WTC11 (cell line): ENCODE results near the gene METTL5. TPM values are rescaled to one million over a fixed set of nuclear protein-coding genes. Genes with fewer than 3 reads are reported as not detected.

Experiments used
- ATAC-seq: fragments of 200-7000 bp; cut with Tn5 transposase; 2 replicates; pipeline ENCODE4 v1.10.0; 2021; ENCODE audit warnings: mild to moderate bottlenecking, moderate library complexity
- CTCF ChIA-PET: fragments of 300-600 bp; sonication (Branson Sonifier 250); formaldehyde crosslinking; loops from one replicate; lab custom pipeline; 2021; ENCODE audit warnings: antibody characterized with exemption; lab: Charles Lee
- POLR2A ChIA-PET: fragments of 350-600 bp; sonication (Branson Sonifier 250); formaldehyde crosslinking; loops from one replicate; lab custom pipeline; 2021; ENCODE audit warnings: antibody characterized with exemption; lab: Charles Lee
- DNase-seq: peaks from one replicate; pipeline ENCODE4 v3.0.0; 2021; ENCODE audit warnings: low spot score
- H3K27ac Mint-ChIP-seq: 2 replicates; pipeline ENCODE4 v1.8.0; 2021; ENCODE audit warnings: mixed read lengths
- H3K27me3 Mint-ChIP-seq: 2 replicates; pipeline ENCODE4 v1.8.0; 2021; ENCODE audit warnings: low read depth, mild to moderate bottlenecking, moderate library complexity, mixed read lengths
- H3K36me3 Mint-ChIP-seq: 2 replicates; pipeline ENCODE4 v1.8.0; 2021; ENCODE audit warnings: mixed read lengths
- H3K4me1 Mint-ChIP-seq: 2 replicates; pipeline ENCODE4 v1.8.0; 2022; ENCODE audit warnings: mixed read lengths
- H3K4me3 Mint-ChIP-seq: 2 replicates; pipeline ENCODE4 v1.8.0; 2021; ENCODE audit warnings: mild to moderate bottlenecking, moderate library complexity, mixed read lengths
- H3K9me3 Mint-ChIP-seq: 2 replicates; pipeline ENCODE4 v1.8.0; 2021; ENCODE audit warnings: mixed read lengths
- ATF1 ChIP-seq: sonication (generic); formaldehyde crosslinking; IDR thresholded peaks from 2 replicates; pipeline ENCODE4 v1.8.1; 2023; ENCODE audit warnings: mild to moderate bottlenecking, moderate library complexity, missing genetic modification reagents
- ATF3 ChIP-seq: sonication (generic); formaldehyde crosslinking; conservative IDR thresholded peaks from 2 replicates; pipeline ENCODE4 v1.8.1; 2022; ENCODE audit warnings: mild to moderate bottlenecking, missing genetic modification reagents
- CREB1 ChIP-seq: sonication (generic); formaldehyde crosslinking; IDR thresholded peaks from 2 replicates; pipeline ENCODE4 v1.8.0; 2023; ENCODE audit warnings: mild to moderate bottlenecking, missing genetic modification reagents
- CREM ChIP-seq: sonication (generic); formaldehyde crosslinking; IDR thresholded peaks from 2 replicates; pipeline ENCODE4 v1.8.1; 2022; ENCODE audit warnings: mild to moderate bottlenecking, missing genetic modification reagents, moderate library complexity
- ELF4 ChIP-seq: sonication (generic); formaldehyde crosslinking; IDR thresholded peaks from 2 replicates; pipeline ENCODE4 v1.8.1; 2022; ENCODE audit warnings: low read depth, mild to moderate bottlenecking, moderate library complexity, missing genetic modification reagents
- EMX1 ChIP-seq: fragments of 250-450 bp; sonication (Bioruptor Pico); IDR thresholded peaks from 2 replicates; pipeline ENCODE4 v1.8.0; 2021; ENCODE audit warnings: mild to moderate bottlenecking
- ESRRA ChIP-seq: sonication (generic); formaldehyde crosslinking; IDR thresholded peaks from 2 replicates; pipeline ENCODE4 v1.8.1; 2022; ENCODE audit warnings: mild to moderate bottlenecking, missing genetic modification reagents, borderline replicate concordance
- ETV6 ChIP-seq: sonication (generic); formaldehyde crosslinking; IDR thresholded peaks from 2 replicates; pipeline ENCODE4 v1.8.1; 2022; ENCODE audit warnings: mild to moderate bottlenecking, missing genetic modification reagents
- GTF2I ChIP-seq: fragments of 250-450 bp; sonication (Bioruptor Pico); conservative IDR thresholded peaks from 2 replicates; pipeline ENCODE4 v1.4.0; 2021; ENCODE audit warnings: mild to moderate bottlenecking
- HMGA2 ChIP-seq: fragments of 250-450 bp; sonication (Bioruptor Pico); IDR thresholded peaks from 2 replicates; pipeline ENCODE4 v1.4.0; 2021; ENCODE audit warnings: mild to moderate bottlenecking, moderate library complexity
- MAX ChIP-seq: sonication (generic); formaldehyde crosslinking; IDR thresholded peaks from 2 replicates; pipeline ENCODE4 v1.8.0; 2022; ENCODE audit warnings: mild to moderate bottlenecking, missing genetic modification reagents
- PRRX2 ChIP-seq: fragments of 250-450 bp; sonication (Bioruptor Pico); IDR thresholded peaks from 2 replicates; pipeline ENCODE4 v1.8.0; 2021; ENCODE audit warnings: mild to moderate bottlenecking
- RORB ChIP-seq: fragments of 250-450 bp; sonication (Bioruptor Pico); IDR thresholded peaks from 2 replicates; pipeline ENCODE4 v1.9.0; 2021; ENCODE audit warnings: mild to moderate bottlenecking
- SOX15 ChIP-seq: fragments of 250-450 bp; sonication (Bioruptor Pico); IDR thresholded peaks from 2 replicates; pipeline ENCODE4 v1.9.0; 2021; ENCODE audit warnings: mild to moderate bottlenecking
- USF1 ChIP-seq: sonication (generic); formaldehyde crosslinking; IDR thresholded peaks from 2 replicates; pipeline ENCODE4 v1.8.0; 2022; ENCODE audit warnings: mild to moderate bottlenecking, missing genetic modification reagents
- ZNF138 ChIP-seq: sonication (generic); formaldehyde crosslinking; conservative IDR thresholded peaks from 2 replicates; pipeline ENCODE4 v1.8.1; 2022; ENCODE audit warnings: mild to moderate bottlenecking, moderate library complexity, missing genetic modification reagents
- ZNF317 ChIP-seq: sonication (generic); formaldehyde crosslinking; IDR thresholded peaks from 2 replicates; pipeline ENCODE4 v1.8.1; 2023; ENCODE audit warnings: low read depth, mild to moderate bottlenecking, moderate library complexity, missing genetic modification reagents, borderline replicate concordance
- ZNF396 ChIP-seq: fragments of 250-450 bp; sonication (Bioruptor Pico); IDR thresholded peaks from 2 replicates; pipeline ENCODE4 v1.8.0; 2021; ENCODE audit warnings: mild to moderate bottlenecking, moderate library complexity, borderline replicate concordance
- ZNF512 ChIP-seq: sonication (generic); formaldehyde crosslinking; IDR thresholded peaks from 2 replicates; pipeline ENCODE4 v1.8.1; 2022; ENCODE audit warnings: missing genetic modification reagents, borderline replicate concordance
- ZNF532 ChIP-seq: fragments of 250-450 bp; sonication (Bioruptor Pico); IDR thresholded peaks from 2 replicates; pipeline ENCODE4 v1.9.0; 2021; ENCODE audit warnings: mild to moderate bottlenecking, borderline replicate concordance
- total RNA-seq: library from RNA; stranded (reverse); gene quantifications from 3 replicates; pipeline ENCODE4 v1.2.3, GENCODE V29; 2021
- TF ChIP-seq, protein P1 (sequence below): fragments of 250-450 bp; sonication (Bioruptor Pico); IDR thresholded peaks from 2 replicates; pipeline ENCODE4 v1.9.0; 2021; ENCODE audit warnings: mild to moderate bottlenecking
- TF ChIP-seq, protein P2 (sequence below): sonication (generic); formaldehyde crosslinking; IDR thresholded peaks from 2 replicates; pipeline ENCODE4 v1.8.1; 2022; ENCODE audit warnings: mild to moderate bottlenecking, missing genetic modification reagents, moderate library complexity, borderline replicate concordance
- TF ChIP-seq, protein P3 (sequence below): sonication (generic); formaldehyde crosslinking; IDR thresholded peaks from 2 replicates; pipeline ENCODE4 v1.8.0; 2023; ENCODE audit warnings: mild to moderate bottlenecking, missing genetic modification reagents

METTL5 gene
- total RNA-seq, 1 experiment from 2014 or later: 90.9 TPM

DNA sequence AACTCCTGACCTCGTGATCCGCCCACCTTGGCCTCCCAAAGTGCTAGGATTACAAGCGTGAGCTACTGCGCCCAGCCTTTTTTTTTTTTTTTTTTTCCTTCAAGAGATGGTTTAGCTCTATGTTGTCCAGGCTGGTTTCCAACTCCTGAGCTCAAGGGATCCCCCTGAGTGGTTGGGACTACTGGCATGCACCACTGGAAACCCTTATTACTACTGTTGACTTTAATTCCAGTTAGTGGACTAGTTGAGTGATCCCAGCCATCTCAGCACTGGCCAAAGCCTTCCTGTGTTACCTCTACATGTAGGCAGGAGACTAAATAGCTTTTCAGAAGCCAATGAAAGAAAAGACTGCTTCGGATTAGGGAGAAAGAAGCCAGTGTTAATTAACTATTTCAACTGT, 34.1 kb downstream of the METTL5 start (continued):
- no peak for TF ChIP-seq ZNF532
- TF ChIP-seq USF1 (CRISPR knock-in tag): no peak
- no peak for TF ChIP-seq SOX15
- TF ChIP-seq RORB (CRISPR knock-in tag): no peak
- no peak for TF ChIP-seq HMGA2 (CRISPR knock-in tag)
- TF ChIP-seq ESRRA (CRISPR knock-in tag): no peak
- no peak for TF ChIP-seq MAX (CRISPR knock-in tag)
- TF ChIP-seq ATF1: no peak
- no peak for TF ChIP-seq ELF4 (CRISPR knock-in tag)
- TF ChIP-seq ETV6 (CRISPR knock-in tag): no peak
- TF ChIP-seq ZNF512 (CRISPR knock-in tag): no peak

DNA sequence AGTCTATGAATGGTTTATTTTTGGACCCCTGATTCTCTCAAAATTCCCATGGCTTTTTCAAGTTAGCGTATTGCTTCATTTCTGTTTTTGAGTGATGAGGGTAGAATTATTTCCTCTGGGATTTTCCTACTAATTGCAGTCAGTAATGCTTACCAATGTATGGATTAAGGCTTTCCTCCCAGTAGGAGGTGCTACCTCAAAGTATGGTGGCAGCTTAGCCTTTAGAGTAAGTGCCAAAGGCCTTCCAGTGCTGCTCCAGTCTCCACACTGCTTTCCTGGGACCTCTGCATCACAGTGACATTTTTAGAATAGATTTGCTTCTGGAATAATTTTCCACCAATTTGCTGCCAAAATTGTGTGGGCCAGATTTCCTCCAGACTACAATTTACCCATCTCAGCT, 42.2 kb downstream of the METTL5 start:
- Mint-ChIP-seq H3K4me1 (no peaks in the 10 kb centered on the region), H3K36me3 (no peaks in the 10 kb centered on the region), H3K27me3 (no peaks in the 10 kb centered on the region), H3K9me3 (peaks cover 5% of the 10 kb centered on the region), H3K4me3 (no peak overlapping the region), H3K27ac (no peak overlapping the region)
- CTCF ChIA-PET: interaction anchor here (1.2 kb wide), 1 partner anchor 14 kb away, joined by 5 read pairs; no protein-coding TSS in a partner anchor
- DNase-seq (no peak), ATAC-seq (peak; percentile 44)
- POLR2A ChIA-PET: no interaction called here
- TF ChIP-seq, protein P1, sequence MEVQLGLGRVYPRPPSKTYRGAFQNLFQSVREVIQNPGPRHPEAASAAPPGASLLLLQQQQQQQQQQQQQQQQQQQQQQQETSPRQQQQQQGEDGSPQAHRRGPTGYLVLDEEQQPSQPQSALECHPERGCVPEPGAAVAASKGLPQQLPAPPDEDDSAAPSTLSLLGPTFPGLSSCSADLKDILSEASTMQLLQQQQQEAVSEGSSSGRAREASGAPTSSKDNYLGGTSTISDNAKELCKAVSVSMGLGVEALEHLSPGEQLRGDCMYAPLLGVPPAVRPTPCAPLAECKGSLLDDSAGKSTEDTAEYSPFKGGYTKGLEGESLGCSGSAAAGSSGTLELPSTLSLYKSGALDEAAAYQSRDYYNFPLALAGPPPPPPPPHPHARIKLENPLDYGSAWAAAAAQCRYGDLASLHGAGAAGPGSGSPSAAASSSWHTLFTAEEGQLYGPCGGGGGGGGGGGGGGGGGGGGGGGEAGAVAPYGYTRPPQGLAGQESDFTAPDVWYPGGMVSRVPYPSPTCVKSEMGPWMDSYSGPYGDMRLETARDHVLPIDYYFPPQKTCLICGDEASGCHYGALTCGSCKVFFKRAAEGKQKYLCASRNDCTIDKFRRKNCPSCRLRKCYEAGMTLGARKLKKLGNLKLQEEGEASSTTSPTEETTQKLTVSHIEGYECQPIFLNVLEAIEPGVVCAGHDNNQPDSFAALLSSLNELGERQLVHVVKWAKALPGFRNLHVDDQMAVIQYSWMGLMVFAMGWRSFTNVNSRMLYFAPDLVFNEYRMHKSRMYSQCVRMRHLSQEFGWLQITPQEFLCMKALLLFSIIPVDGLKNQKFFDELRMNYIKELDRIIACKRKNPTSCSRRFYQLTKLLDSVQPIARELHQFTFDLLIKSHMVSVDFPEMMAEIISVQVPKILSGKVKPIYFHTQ (CRISPR knock-in tag): no peak
- TF ChIP-seq ZNF317 (no peak), PRRX2 (CRISPR knock-in tag) (no peak), ATF3 (no peak), ZNF138 (CRISPR knock-in tag) (no peak), CREB1 (CRISPR knock-in tag) (no peak), CREM (CRISPR knock-in tag) (no peak), GTF2I (CRISPR knock-in tag) (no peak), ZNF396 (CRISPR knock-in tag) (no peak), EMX1 (CRISPR knock-in tag) (no peak), ATF1 (no peak)
- TF ChIP-seq, protein P2, sequence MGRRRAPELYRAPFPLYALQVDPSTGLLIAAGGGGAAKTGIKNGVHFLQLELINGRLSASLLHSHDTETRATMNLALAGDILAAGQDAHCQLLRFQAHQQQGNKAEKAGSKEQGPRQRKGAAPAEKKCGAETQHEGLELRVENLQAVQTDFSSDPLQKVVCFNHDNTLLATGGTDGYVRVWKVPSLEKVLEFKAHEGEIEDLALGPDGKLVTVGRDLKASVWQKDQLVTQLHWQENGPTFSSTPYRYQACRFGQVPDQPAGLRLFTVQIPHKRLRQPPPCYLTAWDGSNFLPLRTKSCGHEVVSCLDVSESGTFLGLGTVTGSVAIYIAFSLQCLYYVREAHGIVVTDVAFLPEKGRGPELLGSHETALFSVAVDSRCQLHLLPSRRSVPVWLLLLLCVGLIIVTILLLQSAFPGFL (CRISPR knock-in tag): no peak
- TF ChIP-seq, protein P3, sequence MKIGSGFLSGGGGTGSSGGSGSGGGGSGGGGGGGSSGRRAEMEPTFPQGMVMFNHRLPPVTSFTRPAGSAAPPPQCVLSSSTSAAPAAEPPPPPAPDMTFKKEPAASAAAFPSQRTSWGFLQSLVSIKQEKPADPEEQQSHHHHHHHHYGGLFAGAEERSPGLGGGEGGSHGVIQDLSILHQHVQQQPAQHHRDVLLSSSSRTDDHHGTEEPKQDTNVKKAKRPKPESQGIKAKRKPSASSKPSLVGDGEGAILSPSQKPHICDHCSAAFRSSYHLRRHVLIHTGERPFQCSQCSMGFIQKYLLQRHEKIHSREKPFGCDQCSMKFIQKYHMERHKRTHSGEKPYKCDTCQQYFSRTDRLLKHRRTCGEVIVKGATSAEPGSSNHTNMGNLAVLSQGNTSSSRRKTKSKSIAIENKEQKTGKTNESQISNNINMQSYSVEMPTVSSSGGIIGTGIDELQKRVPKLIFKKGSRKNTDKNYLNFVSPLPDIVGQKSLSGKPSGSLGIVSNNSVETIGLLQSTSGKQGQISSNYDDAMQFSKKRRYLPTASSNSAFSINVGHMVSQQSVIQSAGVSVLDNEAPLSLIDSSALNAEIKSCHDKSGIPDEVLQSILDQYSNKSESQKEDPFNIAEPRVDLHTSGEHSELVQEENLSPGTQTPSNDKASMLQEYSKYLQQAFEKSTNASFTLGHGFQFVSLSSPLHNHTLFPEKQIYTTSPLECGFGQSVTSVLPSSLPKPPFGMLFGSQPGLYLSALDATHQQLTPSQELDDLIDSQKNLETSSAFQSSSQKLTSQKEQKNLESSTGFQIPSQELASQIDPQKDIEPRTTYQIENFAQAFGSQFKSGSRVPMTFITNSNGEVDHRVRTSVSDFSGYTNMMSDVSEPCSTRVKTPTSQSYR (CRISPR knock-in tag): no peak
